Hepatocyte (in vitro differentiated cells): ENCODE data around the gene CTNNA3. TPM values are rescaled to one million over a fixed set of nuclear protein-coding genes. Genes with fewer than 3 reads are reported as not detected.

Source experiments
- DNase-seq: peaks from one replicate; pipeline ENCODE4 v3.0.0-alpha.2; 2016; ENCODE audit warnings: low spot score
- H2AFZ ChIP-seq: fragments of 200-600 bp; sonication (generic); 2 replicates; pipeline ENCODE4 v1.6.0; 2016; ENCODE audit warnings: antibody characterized with exemption, mild to moderate bottlenecking
- H3K27ac ChIP-seq: fragments of 200-600 bp; sonication (generic); 2 replicates; pipeline ENCODE4 v1.5.1; 2016; ENCODE audit warnings: mild to moderate bottlenecking
- H3K27me3 ChIP-seq: fragments of 200-600 bp; sonication (generic); 2 replicates; pipeline ENCODE4 v1.6.1; 2016
- H3K36me3 ChIP-seq: fragments of 200-600 bp; sonication (generic); replicated peaks from 2 replicates; pipeline ENCODE4 v1.5.1; 2016; ENCODE audit warnings: low read depth; ENCODE audit not compliant: insufficient read depth
- H3K4me1 ChIP-seq: fragments of 200-600 bp; sonication (generic); 2 replicates; pipeline ENCODE4 v1.5.1; 2016; ENCODE audit warnings: mild to moderate bottlenecking, moderate library complexity; ENCODE audit not compliant: insufficient read depth
- H3K4me2 ChIP-seq: fragments of 200-600 bp; sonication (generic); 2 replicates; pipeline ENCODE4 v1.6.0; 2016
- H3K4me3 ChIP-seq: fragments of 200-600 bp; sonication (generic); 2 replicates; pipeline ENCODE4 v1.5.1; 2016; ENCODE audit warnings: mild to moderate bottlenecking
- H3K79me2 ChIP-seq: fragments of 200-600 bp; sonication (generic); 2 replicates; pipeline ENCODE4 v1.6.0; 2017; ENCODE audit warnings: mild to moderate bottlenecking
- H3K9me2 ChIP-seq: fragments of 200-600 bp; sonication (generic); replicated peaks from 2 replicates; pipeline ENCODE4 v1.6.0; 2017; ENCODE audit warnings: mild to moderate bottlenecking; ENCODE audit not compliant: insufficient read depth
- H3K9me3 ChIP-seq: fragments of 200-600 bp; sonication (generic); 2 replicates; pipeline ENCODE4 v1.5.1; 2016; ENCODE audit warnings: low read depth, mild to moderate bottlenecking
- H4K20me1 ChIP-seq: fragments of 200-600 bp; sonication (generic); 2 replicates; pipeline ENCODE4 v1.6.0; 2016; ENCODE audit warnings: mild to moderate bottlenecking; ENCODE audit not compliant: insufficient read depth, poor library complexity, severe bottlenecking
- CTCF ChIP-seq: fragments of 200-600 bp; sonication (generic); IDR thresholded peaks from 2 replicates; pipeline ENCODE4 v1.5.1; 2016; ENCODE audit warnings: antibody characterized with exemption, mild to moderate bottlenecking; ENCODE audit not compliant: poor library complexity
- EZH2 ChIP-seq: fragments of 200-600 bp; sonication (generic); IDR thresholded peaks from 2 replicates; pipeline ENCODE4 v1.6.1; 2016; ENCODE audit warnings: antibody characterized with exemption, mild to moderate bottlenecking, borderline replicate concordance
- EZH2phosphoT487 ChIP-seq: fragments of 200-600 bp; sonication (generic); IDR thresholded peaks from one replicate; pipeline ENCODE4 v1.6.1; 2018; ENCODE audit warnings: antibody characterized with exemption, mild to moderate bottlenecking, low read depth, moderate library complexity; ENCODE audit not compliant: unreplicated experiment, severe bottlenecking
- WGBS: methylation state at CpG from one replicate; pipeline ENCODE4 v1.1.6; 2016; ENCODE audit warnings: low lambda C conversion rate; ENCODE audit errors: missing lambda C conversion rate; 5-methylcytosine and 5-hydroxymethylcytosine counted together
- polyA plus RNA-seq: library from polyadenylated mRNA; unstranded; fragments of >200 nt; fragmentation: Nextera tagmentation; extraction: Ambion mirVana; gene quantifications from 2 replicates; pipeline ENCODE4 v1.2.1, GENCODE V29; 2016
- total RNA-seq: library from RNA; depleted of rRNA; stranded (reverse); fragments of >200 nt; gene quantifications from 2 replicates; pipeline ENCODE4 v1.2.3, GENCODE V29; 2014

CTNNA3 gene
- total and polyA plus RNA-seq, 2 experiments from 2014 or later: 12.9 to 25.9 TPM

- WGBS: 91% methylated on average over 3 of the region's 3 CpGs
- Histone ChIP-seq H3K4me2 (no peak overlapping the region), H3K27me3 (no peaks in the 10 kb centered on the region), H3K9me3 (no peaks in the 10 kb centered on the region), H4K20me1 (no peaks in the 10 kb centered on the region), H3K9me2 (no peaks in the 10 kb centered on the region), H3K79me2 (no peaks in the 10 kb centered on the region), H2AFZ (no peak overlapping the region), H3K4me3 (no peak overlapping the region), H3K36me3 (no peaks in the 10 kb centered on the region), H3K27ac (no peak overlapping the region), H3K4me1 (no peaks in the 10 kb centered on the region)
- TF ChIP-seq CTCF (no peak), EZH2 (no peak), EZH2phosphoT487 (no peak)
- DNase-seq: no peak
These were observed 92.3 kb downstream of the CTNNA3 start for GRCh38 chr10:67603701-67604100.

DNA sequence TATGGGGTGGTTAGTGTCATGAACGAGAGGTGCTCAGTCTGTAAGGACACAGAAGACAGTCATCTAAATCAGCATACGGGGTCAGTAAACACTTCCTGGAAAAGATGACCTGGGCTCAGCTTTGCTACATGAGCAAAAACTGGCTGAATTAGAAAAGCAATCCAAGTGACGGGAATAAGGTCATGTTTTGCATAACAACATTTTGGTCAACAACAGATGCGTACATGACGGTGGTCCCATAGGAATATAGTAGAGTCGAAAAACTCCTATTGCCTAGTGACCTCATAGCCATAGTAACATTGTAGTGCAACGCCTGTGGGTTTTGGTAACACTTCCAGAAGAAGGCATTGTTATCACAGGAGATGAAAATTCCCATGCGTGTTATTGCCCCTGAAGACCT, 92.9 kb downstream of the CTNNA3 start:
- no peaks in the 10 kb centered on the region for H3K9me2 ChIP-seq
- no peak overlapping the region for H3K27ac ChIP-seq
- no peak overlapping the region for H2AFZ ChIP-seq
- H3K79me2 ChIP-seq: no peaks in the 10 kb centered on the region
- TF ChIP-seq EZH2: no peak
- no peak for TF ChIP-seq EZH2phosphoT487
- TF ChIP-seq CTCF: no peak
- no peak overlapping the region for H3K4me3 ChIP-seq
- no peaks in the 10 kb centered on the region for H3K9me3 ChIP-seq
- no peaks in the 10 kb centered on the region for H3K27me3 ChIP-seq
- H4K20me1 ChIP-seq: no peaks in the 10 kb centered on the region
- H3K4me1 ChIP-seq: no peaks in the 10 kb centered on the region
- no peak overlapping the region for H3K4me2 ChIP-seq
- 95% methylated on average over 8 of the region's 8 CpGs for WGBS
- no peaks in the 10 kb centered on the region for H3K36me3 ChIP-seq
- no peak for DNase-seq

GRCh38 chr10:67602268-67602950, 93.6 kb downstream of the CTNNA3 start:
- no peak for DNase-seq
- Histone ChIP-seq H3K9me2 (no peaks in the 10 kb centered on the region), H2AFZ (no peak overlapping the region), H3K79me2 (no peaks in the 10 kb centered on the region), H3K4me3 (no peak overlapping the region), H3K4me1 (no peaks in the 10 kb centered on the region), H3K27me3 (no peaks in the 10 kb centered on the region), H3K4me2 (no peak overlapping the region), H3K36me3 (no peaks in the 10 kb centered on the region), H3K9me3 (no peaks in the 10 kb centered on the region), H4K20me1 (no peaks in the 10 kb centered on the region), H3K27ac (no peak overlapping the region)
- 73% methylated on average over 4 of the region's 4 CpGs for WGBS
- TF ChIP-seq CTCF (no peak), EZH2phosphoT487 (no peak), EZH2 (no peak)

- Histone ChIP-seq H3K4me2 (no peak overlapping the region), H3K4me1 (no peaks in the 10 kb centered on the region), H3K4me3 (no peak overlapping the region), H3K36me3 (no peaks in the 10 kb centered on the region), H2AFZ (no peak overlapping the region), H3K79me2 (no peaks in the 10 kb centered on the region), H3K27ac (no peak overlapping the region), H3K27me3 (no peaks in the 10 kb centered on the region), H3K9me3 (no peaks in the 10 kb centered on the region), H4K20me1 (no peaks in the 10 kb centered on the region), H3K9me2 (no peaks in the 10 kb centered on the region)
- no peak for DNase-seq
- no peak for TF ChIP-seq EZH2
- TF ChIP-seq EZH2phosphoT487: no peak
- no peak for TF ChIP-seq CTCF
These were observed 96.4 kb downstream of the CTNNA3 start for GRCh38 chr10:67599597-67599996.
